Colon (tissue), 2 donors: ENCODE data around the gene PRPF39.

ENCODE experiments used
- FAIRE-seq: peaks from 2 replicates; lab custom pipeline; 2012; peaks lifted over from hg19 to GRCh38; lab: Jason Lieb, UNC
- donor health status: control.
- donor health status: control.

Gene PRPF39

GRCh38 chr14:45082420-45082819 lies 1.5 kb upstream of the PRPF39 start:
- FAIRE-seq, result no peak

DNA sequence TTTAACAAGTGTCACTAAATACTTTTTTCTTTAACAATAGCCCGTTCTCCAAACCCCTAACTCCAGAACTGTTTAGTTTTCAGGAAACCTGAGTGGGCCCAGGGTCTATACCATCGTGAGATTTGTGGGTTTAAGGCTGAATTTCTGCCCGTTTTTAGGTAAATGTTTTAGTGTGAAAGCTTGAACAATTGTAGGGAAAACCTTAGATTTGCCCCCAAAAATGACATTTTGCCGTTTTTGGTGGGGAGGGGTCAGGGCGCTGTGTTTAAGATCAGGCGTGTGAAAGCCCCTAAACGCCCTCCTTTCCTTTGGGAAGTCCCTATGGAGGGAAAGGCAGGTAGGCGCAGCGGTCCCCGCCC lies 320 bp upstream of the PRPF39 start:
- FAIRE-seq, result no peak

- FAIRE-seq, result no peak
Observed at GRCh38 chr14:45084946-45085346, 1.0 kb downstream of the PRPF39 start.

DNA sequence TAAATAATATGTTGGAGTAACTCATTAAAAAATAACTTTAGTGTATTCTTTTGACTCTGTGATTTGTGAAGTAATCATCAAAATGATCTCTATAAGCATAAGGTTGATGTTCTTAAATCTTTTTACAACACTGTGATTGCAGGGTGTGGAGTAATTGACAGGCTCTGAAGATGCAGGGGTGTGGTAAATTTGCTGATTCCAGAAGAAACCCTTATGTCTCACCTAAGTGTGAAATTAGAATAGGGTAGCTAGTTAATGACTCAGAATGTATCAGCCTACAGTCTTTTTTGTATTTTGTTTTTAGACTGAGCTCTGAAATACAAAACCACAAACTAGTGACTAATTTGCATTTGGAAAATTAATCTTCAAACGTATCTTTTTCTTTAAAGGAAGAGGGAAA lies 5.9 kb downstream of the PRPF39 start:
- no peak for FAIRE-seq

- FAIRE-seq, result no peak
Observed at GRCh38 chr14:45091710-45092109, 7.8 kb downstream of the PRPF39 start.

DNA sequence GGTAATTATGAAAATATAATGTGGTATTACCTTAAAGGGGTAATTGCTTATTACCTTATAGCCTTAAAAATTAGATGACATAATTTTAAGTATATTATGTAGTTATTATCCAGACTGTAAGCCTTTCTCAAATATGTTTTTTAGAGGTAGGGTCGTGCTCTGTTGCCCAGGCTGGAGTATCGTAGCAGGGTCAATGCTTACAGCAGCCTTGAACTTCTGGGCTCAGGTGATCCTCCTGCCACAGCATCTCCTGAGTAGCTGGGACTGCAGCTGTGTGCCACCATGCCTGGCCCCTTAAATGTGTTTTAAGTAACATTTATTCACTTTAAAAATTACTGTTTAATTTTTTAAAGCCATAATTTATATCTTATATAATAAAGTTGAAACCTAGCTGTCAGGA lies 10.4 kb downstream of the PRPF39 start:
- no peak for FAIRE-seq

DNA sequence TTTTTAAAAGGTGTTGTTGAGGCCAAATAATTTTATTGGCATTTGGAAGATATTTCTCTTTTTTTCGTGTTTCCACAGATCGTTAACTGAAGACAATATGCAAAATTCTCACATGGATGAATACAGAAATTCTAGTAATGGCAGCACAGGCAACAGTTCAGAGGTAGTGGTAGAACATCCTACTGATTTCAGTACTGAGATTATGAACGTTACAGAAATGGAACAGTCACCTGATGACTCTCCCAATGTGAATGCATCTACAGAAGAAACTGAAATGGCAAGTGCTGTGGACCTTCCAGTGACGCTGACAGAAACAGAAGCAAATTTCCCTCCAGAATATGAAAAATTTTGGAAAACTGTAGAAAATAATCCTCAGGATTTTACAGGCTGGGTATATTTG lies 11.2 kb downstream of the PRPF39 start:
- FAIRE-seq, result no peak

GRCh38 chr14:45096218-45096617 lies 12.3 kb downstream of the PRPF39 start:
- FAIRE-seq, result no peak

- FAIRE-seq, result no peak
Observed at GRCh38 chr14:45103806-45104205, 19.9 kb downstream of the PRPF39 start.

DNA sequence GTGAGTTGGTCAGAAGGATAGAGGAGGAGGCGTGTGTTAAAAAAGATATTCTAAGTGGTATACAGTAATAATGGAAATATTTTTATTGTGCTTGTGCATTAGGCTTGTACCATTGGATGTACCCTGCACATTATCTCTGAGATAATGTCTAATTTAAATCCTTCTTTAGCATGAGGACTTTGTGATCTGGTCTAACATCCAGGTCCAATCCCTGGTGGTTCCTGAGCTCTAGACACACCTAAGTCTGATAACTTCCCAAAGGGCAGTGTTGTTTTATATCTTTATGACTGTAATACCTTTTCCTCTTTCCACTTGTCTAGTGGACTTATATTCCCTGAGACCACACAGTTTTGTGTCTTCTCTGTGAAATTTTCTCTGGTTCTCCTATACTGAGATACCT lies 20.6 kb downstream of the PRPF39 start:
- no peak for FAIRE-seq

DNA sequence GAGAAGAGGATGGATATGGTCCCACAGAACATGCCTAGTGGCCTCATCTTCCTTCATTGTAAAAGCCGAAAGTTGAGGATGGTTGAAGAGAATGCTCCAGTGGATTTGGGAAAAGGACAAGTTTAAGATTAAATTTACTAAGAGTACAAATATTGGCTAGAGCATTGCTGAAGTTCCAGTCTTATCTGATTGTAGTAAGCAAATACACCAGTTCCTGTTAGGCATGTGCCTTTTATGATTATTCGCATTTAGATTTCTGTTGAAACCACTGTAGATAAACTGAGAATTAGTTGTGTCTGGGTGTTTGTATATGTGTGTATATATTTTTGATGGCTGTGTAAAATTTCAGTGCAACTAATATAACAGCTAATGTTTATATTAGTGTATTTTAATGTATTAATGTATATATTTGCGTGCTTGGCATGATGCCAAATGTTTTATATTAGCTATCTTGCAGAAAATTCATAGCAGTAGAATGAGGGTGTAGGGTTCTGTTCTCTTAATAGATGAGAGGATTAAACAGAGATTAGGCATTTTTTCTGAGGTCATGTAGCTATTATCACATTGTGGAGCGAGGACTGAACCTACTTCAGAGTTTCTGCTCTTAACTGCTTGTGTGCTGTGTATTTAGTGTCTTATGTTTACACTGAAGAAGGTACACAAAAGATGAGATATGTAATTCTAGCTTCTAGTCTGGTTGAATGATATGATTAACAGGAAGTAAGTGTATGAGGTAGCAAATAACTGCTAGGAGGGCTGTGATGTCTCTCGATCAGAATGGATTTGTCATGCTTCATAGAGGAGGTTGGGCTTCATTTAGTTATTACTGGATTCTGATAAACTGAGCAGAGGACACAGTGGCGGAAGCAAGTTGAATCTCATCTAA lies 29.2 kb downstream of the PRPF39 start:
- no peak for FAIRE-seq

GRCh38 chr14:45114327-45114726 lies 30.4 kb downstream of the PRPF39 start:
- no peak for FAIRE-seq

- FAIRE-seq, result no peak
Observed at GRCh38 chr14:45118594-45118993, 34.7 kb downstream of the PRPF39 start.

DNA sequence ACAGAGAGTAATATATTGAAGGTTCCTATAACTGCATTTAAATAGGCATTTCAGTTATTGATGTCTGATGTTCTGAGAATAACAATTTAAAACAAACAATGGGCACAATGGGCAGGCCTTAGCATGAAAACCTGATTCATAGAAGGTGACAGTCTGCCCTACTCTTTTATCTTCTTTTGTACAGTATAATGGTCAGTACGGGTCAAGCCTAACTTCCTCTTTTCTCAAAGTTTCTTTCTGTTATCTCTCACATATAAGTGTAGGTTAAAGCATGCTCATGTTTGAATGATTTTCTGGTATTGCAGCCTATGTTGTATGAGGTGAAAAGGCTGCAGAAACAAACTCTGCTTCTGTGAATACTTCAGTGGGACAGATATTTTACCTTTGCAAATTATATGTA lies 36.2 kb downstream of the PRPF39 start:
- FAIRE-seq, result no peak

- no peak for FAIRE-seq
Observed at GRCh38 chr14:45123271-45123670, 39.4 kb downstream of the PRPF39 start.

- no peak for FAIRE-seq
Observed at GRCh38 chr14:45125754-45126153, 41.8 kb downstream of the PRPF39 start.

- FAIRE-seq, result no peak
Observed at GRCh38 chr14:45128963-45129629, 45.2 kb downstream of the PRPF39 start.

GRCh38 chr14:45133683-45134050 lies 49.8 kb downstream of the PRPF39 start:
- no peak for FAIRE-seq

DNA sequence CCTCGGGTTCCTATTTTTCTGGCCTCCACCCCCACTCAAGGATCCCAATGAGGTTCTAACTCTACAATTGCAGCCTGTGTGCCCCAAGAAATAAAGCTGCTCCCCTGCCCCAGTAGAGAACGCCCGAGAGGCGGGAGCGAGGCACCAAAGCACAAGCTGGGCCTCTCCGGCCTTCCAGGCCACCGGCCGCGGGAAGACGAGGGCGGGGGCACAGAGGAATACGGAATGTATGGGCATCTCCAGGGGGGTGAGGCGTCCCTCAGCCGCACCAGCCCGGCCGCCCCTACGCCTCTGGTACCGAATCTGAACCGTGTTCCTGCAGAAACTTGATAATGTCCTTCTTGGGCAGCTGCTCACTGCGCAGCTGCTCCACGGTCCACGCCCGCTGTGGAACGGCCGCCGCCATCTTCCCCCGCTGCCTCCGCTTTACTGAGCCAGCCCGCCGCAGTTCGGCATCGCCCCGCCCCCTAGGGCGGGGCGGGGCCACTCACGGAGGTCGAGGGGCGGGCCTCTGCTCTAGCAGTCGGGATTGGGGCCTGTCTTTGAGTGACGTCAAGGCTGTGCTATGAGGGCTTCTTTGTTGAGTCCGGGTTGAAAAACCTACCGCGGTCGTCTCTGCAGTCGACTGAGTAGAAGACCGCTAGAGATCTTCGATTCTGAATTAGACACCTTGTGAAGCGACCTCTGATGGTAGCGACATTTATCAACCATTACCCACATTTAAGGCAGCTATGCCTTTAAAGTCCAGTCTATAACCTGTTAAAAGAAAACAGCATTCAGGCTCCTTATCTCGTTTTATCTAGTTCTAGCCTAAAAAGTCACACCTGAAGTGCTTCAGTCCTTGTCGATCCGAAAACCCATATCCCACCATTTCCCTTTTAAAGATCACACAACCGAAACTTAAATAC lies 50.4 kb downstream of the PRPF39 start, which contains the start of gene FKBP3:
FKBP3 (minus strand) TSS at position 431 of the 908 bp plus-strand sequence; CDS start at position 406, 25 bp downstream.
- peak; percentile 79 for FAIRE-seq

GRCh38 chr14:45135156-45135555 lies 51.2 kb downstream of the PRPF39 start:
- FAIRE-seq, result no peak

DNA sequence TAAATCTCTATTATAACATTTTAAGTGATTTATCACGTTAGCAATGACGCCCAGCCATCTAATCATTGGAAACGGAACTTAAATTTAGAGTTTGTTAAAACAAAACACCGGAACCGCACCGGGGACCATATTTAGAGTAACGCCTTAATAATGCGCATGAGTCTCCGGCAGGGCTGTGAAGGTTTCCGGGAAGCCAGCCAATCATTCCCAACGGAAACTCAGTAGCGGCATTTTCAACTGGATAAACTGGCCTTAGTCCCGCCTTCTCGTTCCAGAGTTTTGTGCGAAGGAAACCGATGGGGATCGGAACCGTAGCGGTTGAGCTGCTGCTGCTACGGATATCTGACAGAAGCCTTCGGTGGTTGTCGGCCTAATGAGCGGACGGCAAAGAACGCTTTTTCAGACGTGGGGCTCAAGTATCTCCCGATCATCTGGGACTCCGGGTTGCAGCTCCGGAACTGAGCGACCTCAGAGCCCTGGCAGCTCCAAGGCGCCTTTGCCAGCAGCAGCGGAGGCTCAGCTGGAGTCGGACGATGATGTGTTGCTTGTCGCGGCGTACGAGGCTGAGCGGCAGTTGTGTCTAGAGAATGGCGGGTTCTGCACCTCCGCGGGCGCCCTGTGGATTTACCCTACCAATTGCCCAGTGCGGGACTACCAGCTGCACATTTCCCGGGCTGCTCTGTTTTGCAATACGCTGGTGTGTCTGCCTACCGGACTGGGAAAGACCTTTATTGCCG lies 51.9 kb downstream of the PRPF39 start, which contains the start of gene FANCM:
FANCM (plus strand) TSS at position 272 of the 737 bp plus-strand sequence; CDS start at position 374, 102 bp downstream.
- peak; percentile 61 for FAIRE-seq

- FAIRE-seq, result no peak
Observed at GRCh38 chr14:45136399-45136798, 52.5 kb downstream of the PRPF39 start.
